Measurements from ENCODE around the gene ABCC5.

Gene ABCC5

GRCh38 chr3:183911087-183911486 is 106.6 kb downstream of the ABCC5 start:
- H3K4me1 Mint-ChIP-seq (ENCODE audit: low read depth) = no peaks in the 10 kb centered on the region
- no peaks in the 10 kb centered on the region for H3K36me3 Mint-ChIP-seq (ENCODE audit: low read depth)
- no peaks in the 10 kb centered on the region for H3K27me3 Mint-ChIP-seq (ENCODE audit: low read depth)
- H3K27ac Mint-ChIP-seq = no peak overlapping the region
- H3K9me3 Mint-ChIP-seq = no peaks in the 10 kb centered on the region
- H3K4me3 Mint-ChIP-seq = no peak overlapping the region

GRCh38 chr3:183909030-183909600 is 108.6 kb downstream of the ABCC5 start:
- no peaks in the 10 kb centered on the region for H3K27me3 Mint-ChIP-seq (ENCODE audit: low read depth)
- H3K36me3 Mint-ChIP-seq (ENCODE audit: low read depth) = no peaks in the 10 kb centered on the region
- H3K27ac Mint-ChIP-seq = no peak overlapping the region
- no peak overlapping the region for H3K4me3 Mint-ChIP-seq
- no peaks in the 10 kb centered on the region for H3K4me1 Mint-ChIP-seq (ENCODE audit: low read depth)
- no peaks in the 10 kb centered on the region for H3K9me3 Mint-ChIP-seq

GRCh38 chr3:183907911-183908331 is 109.8 kb downstream of the ABCC5 start:
- H3K4me1 Mint-ChIP-seq (ENCODE audit: low read depth) = no peaks in the 10 kb centered on the region
- no peak overlapping the region for H3K27ac Mint-ChIP-seq
- H3K27me3 Mint-ChIP-seq (ENCODE audit: low read depth) = no peaks in the 10 kb centered on the region
- H3K36me3 Mint-ChIP-seq (ENCODE audit: low read depth) = no peaks in the 10 kb centered on the region
- no peaks in the 10 kb centered on the region for H3K9me3 Mint-ChIP-seq
- no peak overlapping the region for H3K4me3 Mint-ChIP-seq

GRCh38 chr3:183907176-183907575 is 110.5 kb downstream of the ABCC5 start:
- Mint-ChIP-seq H3K4me1 (ENCODE audit: low read depth) (no peaks in the 10 kb centered on the region), H3K36me3 (ENCODE audit: low read depth) (no peaks in the 10 kb centered on the region), H3K27me3 (ENCODE audit: low read depth) (no peaks in the 10 kb centered on the region), H3K4me3 (no peak overlapping the region), H3K9me3 (no peaks in the 10 kb centered on the region), H3K27ac (no peak overlapping the region)

- Mint-ChIP-seq H3K36me3 (ENCODE audit: low read depth) (no peaks in the 10 kb centered on the region), H3K4me3 (no peak overlapping the region)
Measured at GRCh38 chr3:183906234-183906921, 111.3 kb downstream of the ABCC5 start.

GRCh38 chr3:183904833-183905780 is 112.6 kb downstream of the ABCC5 start:
- H3K9me3 Mint-ChIP-seq = no peaks in the 10 kb centered on the region
- H3K27ac Mint-ChIP-seq = no peak overlapping the region
- peaks cover 6% of the 10 kb centered on the region for H3K27me3 Mint-ChIP-seq (ENCODE audit: low read depth)
- H3K36me3 Mint-ChIP-seq (ENCODE audit: low read depth) = no peaks in the 10 kb centered on the region
- H3K4me3 Mint-ChIP-seq = no peak overlapping the region
- H3K4me1 Mint-ChIP-seq (ENCODE audit: low read depth) = no peaks in the 10 kb centered on the region

More at GRCh38 chr3:183906234-183906921, 111.3 kb downstream of the ABCC5 start:
- Mint-ChIP-seq H3K27me3 (ENCODE audit: low read depth) (no peaks in the 10 kb centered on the region), H3K9me3 (no peaks in the 10 kb centered on the region), H3K4me1 (ENCODE audit: low read depth) (no peaks in the 10 kb centered on the region), H3K27ac (no peak overlapping the region)

GRCh38 chr3:183898028-183898431 is 119.7 kb downstream of the ABCC5 start:
- peaks cover 11% of the 10 kb centered on the region for H3K27me3 Mint-ChIP-seq (ENCODE audit: low read depth)
- H3K36me3 Mint-ChIP-seq (ENCODE audit: low read depth) = no peaks in the 10 kb centered on the region
- H3K4me1 Mint-ChIP-seq (ENCODE audit: low read depth) = peaks cover 5% of the 10 kb centered on the region
- H3K27ac Mint-ChIP-seq = no peak overlapping the region
- no peak overlapping the region for H3K4me3 Mint-ChIP-seq
- H3K9me3 Mint-ChIP-seq = no peaks in the 10 kb centered on the region

- no peak overlapping the region for H3K4me3 Mint-ChIP-seq
- H3K4me1 Mint-ChIP-seq (ENCODE audit: low read depth) = peaks cover 5% of the 10 kb centered on the region
- H3K27ac Mint-ChIP-seq = no peak overlapping the region
- H3K27me3 Mint-ChIP-seq (ENCODE audit: low read depth) = peaks cover 11% of the 10 kb centered on the region
- no peaks in the 10 kb centered on the region for H3K36me3 Mint-ChIP-seq (ENCODE audit: low read depth)
- no peaks in the 10 kb centered on the region for H3K9me3 Mint-ChIP-seq
Measured at GRCh38 chr3:183897606-183898005, 120.1 kb downstream of the ABCC5 start.

- Mint-ChIP-seq H3K9me3 (no peaks in the 10 kb centered on the region), H3K4me3 (no peak overlapping the region), H3K27me3 (ENCODE audit: low read depth) (peaks cover 11% of the 10 kb centered on the region), H3K27ac (no peak overlapping the region), H3K4me1 (ENCODE audit: low read depth) (peaks cover 5% of the 10 kb centered on the region), H3K36me3 (ENCODE audit: low read depth) (no peaks in the 10 kb centered on the region)
Measured at GRCh38 chr3:183896610-183897009, 121.1 kb downstream of the ABCC5 start.

GRCh38 chr3:183896184-183896583 is 121.5 kb downstream of the ABCC5 start:
- H3K9me3 Mint-ChIP-seq = no peaks in the 10 kb centered on the region
- peaks cover 11% of the 10 kb centered on the region for H3K27me3 Mint-ChIP-seq (ENCODE audit: low read depth)
- H3K4me3 Mint-ChIP-seq = no peak overlapping the region
- H3K4me1 Mint-ChIP-seq (ENCODE audit: low read depth) = peaks cover 5% of the 10 kb centered on the region
- H3K36me3 Mint-ChIP-seq (ENCODE audit: low read depth) = no peaks in the 10 kb centered on the region
- no peak overlapping the region for H3K27ac Mint-ChIP-seq

- no peaks in the 10 kb centered on the region for H3K9me3 Mint-ChIP-seq
- H3K27me3 Mint-ChIP-seq (ENCODE audit: low read depth) = peaks cover 11% of the 10 kb centered on the region
- H3K4me1 Mint-ChIP-seq (ENCODE audit: low read depth) = peaks cover 5% of the 10 kb centered on the region
- no peak overlapping the region for H3K27ac Mint-ChIP-seq
- no peak overlapping the region for H3K4me3 Mint-ChIP-seq
- H3K36me3 Mint-ChIP-seq (ENCODE audit: low read depth) = no peaks in the 10 kb centered on the region
Measured at GRCh38 chr3:183895774-183896173, 121.9 kb downstream of the ABCC5 start.

GRCh38 chr3:183895296-183895695 is 122.4 kb downstream of the ABCC5 start:
- Mint-ChIP-seq H3K4me1 (ENCODE audit: low read depth) (peaks cover 5% of the 10 kb centered on the region), H3K36me3 (ENCODE audit: low read depth) (no peaks in the 10 kb centered on the region), H3K4me3 (no peak overlapping the region), H3K27me3 (ENCODE audit: low read depth) (peaks cover 7% of the 10 kb centered on the region), H3K27ac (no peak overlapping the region), H3K9me3 (no peaks in the 10 kb centered on the region)

- Mint-ChIP-seq H3K27me3 (ENCODE audit: low read depth) (peaks cover 3% of the 10 kb centered on the region), H3K4me1 (ENCODE audit: low read depth) (peaks cover 5% of the 10 kb centered on the region), H3K9me3 (no peaks in the 10 kb centered on the region), H3K27ac (no peak overlapping the region), H3K36me3 (ENCODE audit: low read depth) (no peaks in the 10 kb centered on the region), H3K4me3 (no peak overlapping the region)
Measured at GRCh38 chr3:183892610-183893214, 125.0 kb downstream of the ABCC5 start.

- H3K27ac Mint-ChIP-seq = no peak overlapping the region
- peak overlapping the region; percentile 41 for H3K4me3 Mint-ChIP-seq
- H3K36me3 Mint-ChIP-seq (ENCODE audit: low read depth) = peaks cover 5% of the 10 kb centered on the region
- H3K27me3 Mint-ChIP-seq (ENCODE audit: low read depth) = no peaks in the 10 kb centered on the region
- peaks cover 29% of the 10 kb centered on the region for H3K4me1 Mint-ChIP-seq (ENCODE audit: low read depth)
- no peaks in the 10 kb centered on the region for H3K9me3 Mint-ChIP-seq
Measured at GRCh38 chr3:183885766-183886165, 131.9 kb downstream of the ABCC5 start.
